Measurements from ENCODE around the gene ZFP1.

DNA sequence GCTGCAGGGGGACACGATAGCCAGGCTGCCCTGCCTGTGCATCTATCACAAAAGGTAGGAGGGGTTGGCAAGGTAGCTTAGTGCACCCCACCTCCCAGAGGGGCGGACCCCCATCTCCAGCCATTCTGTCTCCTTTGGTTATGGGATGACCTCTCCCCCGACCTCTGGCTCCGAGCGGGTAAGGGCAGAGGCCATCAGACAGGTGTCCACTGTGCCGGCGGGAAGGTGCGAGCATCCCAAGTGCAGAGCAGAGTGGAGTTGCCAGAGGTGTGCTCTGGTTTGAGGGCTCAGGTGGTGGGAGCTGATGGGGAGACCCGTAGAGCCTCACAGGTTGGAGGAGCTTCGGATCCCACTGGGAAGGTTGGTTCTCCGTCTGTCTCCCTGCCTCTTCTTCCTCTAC, 43.5 kb upstream of the ZFP1 start:
- TF ChIP-seq CTCF (IDR thresholded peaks at IDR 0.05; ENCODE audit: poor library complexity) (no peak), EZH2 (IDR thresholded peaks at IDR 0.05; ENCODE audit: borderline replicate concordance) (no peak)
